H9 (cell line): Measurements from ENCODE around the gene SLC35A2. TPM values are rescaled to one million over a fixed set of nuclear protein-coding genes. Genes with fewer than 3 reads are reported as not detected.
A peak's percentile ranks its signal among the peaks of the same experiment; 100 is the strongest.

ENCODE experiments used
- DNase-seq: peaks from one replicate; pipeline ENCODE4 v3.0.0-alpha.2; 2017
- H2AFZ ChIP-seq: one replicate; pipeline ENCODE4 v1.6.1; 2013; ENCODE audit warnings: mild to moderate bottlenecking, low read length, control low read depth, moderate library complexity
- H2AK5ac ChIP-seq: 2 replicates; pipeline ENCODE4 v1.6.1; 2013; ENCODE audit warnings: low read length, control low read depth, mixed read lengths; ENCODE audit not compliant: insufficient read length
- H2BK120ac ChIP-seq: one replicate; pipeline ENCODE4 v1.6.1; 2013; ENCODE audit warnings: low read depth, mild to moderate bottlenecking, low read length, control low read depth, inconsistent platforms; ENCODE audit not compliant: poor library complexity, severe bottlenecking
- H2BK12ac ChIP-seq: 2 replicates; pipeline ENCODE4 v1.6.1; 2013; ENCODE audit warnings: low read length, control low read depth, mixed read lengths, low read depth; ENCODE audit not compliant: insufficient read length
- H2BK15ac ChIP-seq: 2 replicates; pipeline ENCODE4 v1.6.1; 2013; ENCODE audit warnings: low read depth, low read length, control low read depth
- H2BK20ac ChIP-seq: one replicate; pipeline ENCODE4 v1.6.1; 2013; ENCODE audit warnings: low read depth, mild to moderate bottlenecking, low read length, control low read depth, inconsistent platforms; ENCODE audit not compliant: poor library complexity, severe bottlenecking
- H2BK5ac ChIP-seq: 2 replicates; pipeline ENCODE4 v1.6.1; 2013; ENCODE audit warnings: low read length, control low read depth, mixed read lengths; ENCODE audit not compliant: insufficient read length
- H3K14ac ChIP-seq: 2 replicates; pipeline ENCODE4 v1.6.1; 2013; ENCODE audit warnings: low read length, control low read depth; ENCODE audit not compliant: insufficient read depth
- H3K18ac ChIP-seq: 2 replicates; pipeline ENCODE4 v1.6.1; 2013; ENCODE audit warnings: low read depth, mild to moderate bottlenecking, mixed read lengths, low read length, control low read depth; ENCODE audit not compliant: insufficient read length
- H3K23ac ChIP-seq: 2 replicates; pipeline ENCODE4 v1.6.1; 2013; ENCODE audit warnings: low read length, control low read depth, mixed read lengths, low read depth; ENCODE audit not compliant: insufficient read length
- H3K23me2 ChIP-seq: 2 replicates; pipeline ENCODE4 v1.6.1; 2013; ENCODE audit warnings: low read depth, mild to moderate bottlenecking, mixed read lengths, low read length, control low read depth; ENCODE audit not compliant: insufficient read length, poor library complexity, severe bottlenecking
- H3K27ac ChIP-seq: 2 replicates; pipeline ENCODE4 v1.5.1; 2013; ENCODE audit warnings: low read length, control low read depth, mixed read lengths, low read depth; ENCODE audit not compliant: insufficient read length
- H3K27me3 ChIP-seq: 2 replicates; pipeline ENCODE4 v1.6.1; 2013; ENCODE audit warnings: low read length, control low read depth, inconsistent platforms; ENCODE audit not compliant: insufficient read depth
- H3K4ac ChIP-seq: 2 replicates; pipeline ENCODE4 v1.6.1; 2013; ENCODE audit warnings: low read depth, mild to moderate bottlenecking, control low read depth, inconsistent platforms, low read length, moderate library complexity
- H3K4me1 ChIP-seq: 2 replicates; pipeline ENCODE4 v1.6.1; 2013; ENCODE audit warnings: low read length, control low read depth, inconsistent platforms; ENCODE audit not compliant: insufficient read depth
- H3K4me2 ChIP-seq: 2 replicates; pipeline ENCODE4 v1.6.1; 2013; ENCODE audit warnings: low read length, control low read depth, mixed read lengths; ENCODE audit not compliant: insufficient read length, insufficient read depth
- H3K56ac ChIP-seq: 2 replicates; pipeline ENCODE4 v1.6.1; 2013; ENCODE audit warnings: low read depth, mild to moderate bottlenecking, mixed read lengths, low read length, control low read depth; ENCODE audit not compliant: insufficient read length
- H3K79me1 ChIP-seq: 2 replicates; pipeline ENCODE4 v1.6.1; 2013; ENCODE audit warnings: low read depth, mild to moderate bottlenecking, moderate library complexity, low read length, control low read depth, inconsistent platforms; ENCODE audit not compliant: insufficient read depth, poor library complexity, severe bottlenecking
- H3K79me2 ChIP-seq: 2 replicates; pipeline ENCODE4 v1.6.1; 2013; ENCODE audit warnings: low read length, control low read depth, inconsistent platforms; ENCODE audit not compliant: insufficient read depth
- H3K9ac ChIP-seq: 2 replicates; pipeline ENCODE4 v1.6.1; 2013; ENCODE audit warnings: low read length, control low read depth, mixed read lengths; ENCODE audit not compliant: insufficient read length; ENCODE audit errors: extremely low read depth
- H3K9me3 ChIP-seq: one replicate; pipeline ENCODE4 v1.6.1; 2013; ENCODE audit warnings: low read depth, low read length, inconsistent platforms; ENCODE audit not compliant: control insufficient read depth
- H3T11ph ChIP-seq: one replicate; pipeline ENCODE4 v1.6.1; 2013; ENCODE audit warnings: mild to moderate bottlenecking, low read length, control low read depth, inconsistent platforms
- H4K20me1 ChIP-seq: one replicate; pipeline ENCODE4 v1.6.1; 2013; ENCODE audit not compliant: control insufficient read depth, insufficient read length, insufficient read depth
- H4K5ac ChIP-seq: 2 replicates; pipeline ENCODE4 v1.6.1; 2013; ENCODE audit warnings: low read depth, mild to moderate bottlenecking, mixed read lengths, low read length, control low read depth; ENCODE audit not compliant: insufficient read length
- H4K8ac ChIP-seq: replicated peaks from 2 replicates; pipeline ENCODE4 v1.6.1; 2013; ENCODE audit warnings: low read length, control low read depth, mixed read lengths, low read depth; ENCODE audit not compliant: insufficient read length
- H4K91ac ChIP-seq: 2 replicates; pipeline ENCODE4 v1.6.1; 2013; ENCODE audit warnings: low read depth, mild to moderate bottlenecking, moderate library complexity, mixed read lengths, low read length, control low read depth; ENCODE audit not compliant: insufficient read length
- H3K27ac Mint-ChIP-seq, 3 experiments: 2 replicates in 2 of 3; 3 replicates in 1 of 3; pipeline ENCODE4 v1.8.0; 2020 to 2021; ENCODE audit warnings: mixed read lengths in 3 of 3, mild to moderate bottlenecking in 1 of 3, moderate library complexity in 1 of 3
- H3K27me3 Mint-ChIP-seq: 2 replicates; pipeline ENCODE4 v1.8.0; 2021; ENCODE audit warnings: low read depth, mild to moderate bottlenecking, moderate library complexity, mixed read lengths
- H3K36me3 Mint-ChIP-seq, 3 experiments: 2 replicates in 2 of 3; 3 replicates in 1 of 3; pipeline ENCODE4 v1.8.0; 2020 to 2021; ENCODE audit warnings: low read depth in 3 of 3, mixed read lengths in 3 of 3; ENCODE audit not compliant: insufficient read depth in 1 of 3
- H3K4me1 Mint-ChIP-seq, 2 experiments: 2 replicates each; pipeline ENCODE4 v1.8.0; 2020; ENCODE audit warnings: mixed read lengths in 2 of 2
- H3K4me3 Mint-ChIP-seq, 2 experiments: 2 replicates in 1 of 2; 3 replicates in 1 of 2; pipeline ENCODE4 v1.8.0; 2020 to 2021; ENCODE audit warnings: mild to moderate bottlenecking in 2 of 2, mixed read lengths in 2 of 2, moderate library complexity in 1 of 2
- H3K9me3 Mint-ChIP-seq, 2 experiments: 2 replicates in 1 of 2; 3 replicates in 1 of 2; pipeline ENCODE4 v1.8.0; 2020; ENCODE audit warnings: mild to moderate bottlenecking in 2 of 2, mixed read lengths in 2 of 2, moderate library complexity in 1 of 2
- CTCF ChIP-seq: fragments of 200-600 bp; sonication (generic); conservative IDR thresholded peaks from 3 replicates; pipeline ENCODE4 v1.8.0; 2021; ENCODE audit warnings: antibody characterized with exemption, mild to moderate bottlenecking
- WGBS: extraction: QIAGEN DNeasy Blood & Tissue Kit; methylation state at CpG from one replicate; pipeline ENCODE4 v1.1.7; 2013; ENCODE audit warnings: missing lambda C conversion rate, low lambda C conversion rate, mixed read lengths; ENCODE audit not compliant: insufficient read length; ENCODE audit errors: extremely low coverage; 5-methylcytosine and 5-hydroxymethylcytosine counted together
- total RNA-seq: library from RNA; stranded (reverse); gene quantifications from 2 replicates; pipeline ENCODE4 v1.2.1, GENCODE V29; 2021

SLC35A2 gene
- total RNA-seq, 1 experiment from 2014 or later = 32.9 TPM

DNA sequence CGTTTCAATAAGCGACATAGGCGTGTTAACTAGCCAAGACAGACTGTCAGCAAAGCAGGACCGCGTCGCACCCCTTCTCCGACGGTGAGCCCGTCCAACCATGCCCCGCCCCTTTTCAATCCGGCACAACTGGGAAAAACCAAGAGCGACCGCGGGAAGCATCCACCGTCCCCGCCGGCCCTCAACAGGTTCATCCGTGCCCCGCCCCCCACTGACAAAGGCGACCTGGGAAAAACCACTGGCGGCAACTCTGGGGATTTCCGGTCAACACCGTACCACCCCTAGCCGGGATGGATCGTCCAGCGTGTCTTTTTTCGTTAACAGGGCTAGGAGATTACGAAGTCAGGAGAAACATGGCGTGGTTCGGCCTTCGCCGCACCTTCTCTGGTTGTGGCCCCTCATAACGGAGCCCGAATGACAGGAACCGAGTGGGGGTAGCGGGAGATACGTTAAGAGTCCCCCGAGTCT lies 14.3 kb downstream of the SLC35A2 start:
- Mint-ChIP-seq H3K4me1 (peaks cover 0 to 8% of the 10 kb centered on the region in 2 experiments; a peak in 2 of 4 replicates), H3K9me3 (peaks cover 78 to 81% of the 10 kb centered on the region in 2 experiments), H3K36me3 (peaks cover 31 to 50% (median 41%) of the 10 kb centered on the region in 3 experiments), H3K27ac (peak overlapping the region; percentile 94 to 96 (median 95)), H3K4me3 (peak overlapping the region; percentile 76 to 94), H3K27me3 (peaks cover 1% of the 10 kb centered on the region; the same call in 1 of the 2 replicates)
- Histone ChIP-seq H2AK5ac (no peak overlapping the region), H3K79me2 (no peaks in the 10 kb centered on the region; the same call in 1 of the 2 replicates), H3K9ac (peak overlapping the region; percentile 85), H3K14ac (peak overlapping the region; percentile 82), H3K4me1 (no peaks in the 10 kb centered on the region), H3K23ac (no peak overlapping the region), H3T11ph (no peak overlapping the region), H2BK12ac (no peak overlapping the region), H3K9me3 (no peaks in the 10 kb centered on the region), H3K27me3 (no peaks in the 10 kb centered on the region), H4K5ac (peak overlapping the region; percentile 13), H3K23me2 (peaks cover 10% of the 10 kb centered on the region), H2BK5ac (peak overlapping the region; percentile 24), H4K91ac (no peak overlapping the region), H2BK120ac (no peak overlapping the region), H3K27ac (peak overlapping the region; percentile 91), H3K79me1 (peaks cover 3% of the 10 kb centered on the region), H2AFZ (no peak overlapping the region), H4K8ac (no peak overlapping the region), H4K20me1 (peaks cover 3% of the 10 kb centered on the region), H3K4me2 (peak overlapping the region; percentile 79), H2BK20ac (no peak overlapping the region), H3K18ac (peak overlapping the region; percentile 87), H2BK15ac (no peak overlapping the region), H3K4ac (no peak overlapping the region), H3K56ac (peak overlapping the region; percentile 14)
- peak; percentile 85 for DNase-seq
- TF ChIP-seq CTCF = no peak
- no CpG with 5 or more reads among the region's 38 CpGs for WGBS
